GM13976 (cell line): Measurements from ENCODE around the gene PYY.

Experiments used
- DNase-seq: peaks from one replicate; pipeline ENCODE4 v3.0.0; 2012; ENCODE audit warnings: low spot score
- CTCF ChIP-seq: IDR thresholded peaks from 2 replicates; pipeline ENCODE4 v1.5.1; 2012; ENCODE audit warnings: borderline replicate concordance, mild to moderate bottlenecking; ENCODE audit not compliant: insufficient read depth; ENCODE audit errors: extremely low read depth, missing control alignments, control extremely low read depth
- in situ Hi-C: fragments of 300-500 bp; cut with MboI; formaldehyde crosslinking; loops from one replicate; pipeline ENCODE4 v1.12.0; 2022; ENCODE audit warnings: low sequenced_read_pairs, mixed read lengths, inconsistent platforms; ENCODE audit not compliant: unreplicated experiment

Gene PYY

GRCh38 chr17:43905400-43905984 lies 48.2 kb downstream of the PYY start:
- no peak for DNase-seq
- in situ Hi-C loops: no loop called here
- no peak for TF ChIP-seq CTCF
